ENCODE results near the gene NIF3L1.

Gene NIF3L1

DNA sequence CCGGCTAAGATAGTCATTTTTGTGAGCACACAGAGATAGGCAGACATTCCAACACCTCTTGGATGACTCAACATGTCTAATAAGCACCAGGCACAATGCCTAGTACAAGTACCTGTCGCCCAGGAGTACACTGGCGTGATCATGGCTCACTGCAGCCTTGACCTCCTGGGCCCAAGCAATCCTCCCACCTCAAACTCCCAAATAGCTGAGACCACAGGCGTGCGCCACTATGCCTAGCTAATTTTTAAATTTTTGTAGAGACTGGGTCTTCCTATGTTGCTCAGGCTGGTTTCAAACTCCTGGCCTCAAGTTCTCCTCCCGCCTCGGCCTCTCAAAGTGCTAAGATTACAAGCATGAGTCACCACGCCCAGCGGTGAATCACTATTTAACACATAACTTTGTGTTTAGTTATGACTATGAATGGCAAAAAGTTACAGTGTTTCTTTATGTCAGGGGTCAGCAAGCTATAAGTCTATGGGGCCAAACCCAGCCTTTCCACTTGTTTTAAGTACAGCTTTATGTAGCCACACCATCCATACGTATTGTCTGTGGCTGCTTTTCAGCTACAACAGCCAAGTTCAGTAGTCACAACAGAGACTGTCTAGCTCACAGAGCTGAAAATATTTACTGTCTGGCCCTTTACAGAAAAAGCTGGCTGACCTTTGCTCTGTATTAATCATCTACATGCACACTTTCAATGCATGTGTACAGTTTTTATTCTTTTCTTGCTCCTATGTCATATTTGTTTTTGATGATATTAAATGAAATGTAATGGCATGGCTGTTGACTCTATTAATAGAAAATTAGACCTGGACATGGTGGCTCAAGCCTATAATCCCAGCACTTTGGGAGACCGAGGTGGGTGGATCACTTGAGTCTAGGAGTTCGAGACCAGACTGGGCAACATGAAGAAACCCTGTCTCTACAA, 55.6 kb downstream of the NIF3L1 start:
- DNase-seq (ENCODE audit: low spot score) = no peak
- TF ChIP-seq CTCF (IDR thresholded peaks at IDR 0.05; ENCODE audit: extremely low read depth, missing control alignments) = no peak

- TF ChIP-seq CTCF (IDR thresholded peaks at IDR 0.05; ENCODE audit: extremely low read depth, missing control alignments) = no peak
- DNase-seq (ENCODE audit: low spot score) = no peak
Measured at GRCh38 chr2:200945395-200945729, 56.2 kb downstream of the NIF3L1 start.

GRCh38 chr2:200950378-200950777, 61.2 kb downstream of the NIF3L1 start:
- no peak for DNase-seq (ENCODE audit: low spot score)
- no peak for TF ChIP-seq CTCF (IDR thresholded peaks at IDR 0.05; ENCODE audit: extremely low read depth, missing control alignments)

Data from GM20000 (cell line).